ENCODE data around the gene ERFL. TPM values are rescaled to one million over a fixed set of nuclear protein-coding genes. Genes with fewer than 3 reads are reported as not detected.

ERFL gene
- total and polyA plus RNA-seq, 2 of the 8 experiments (the other 6 are each of a cell fraction or from before 2014, with no cell fraction given), result 0.12 TPM; not detected in 1

- no peak for TF ChIP-seq ASH2L (IDR thresholded peaks at IDR 0.05; ENCODE audit: low read length)
- TF ChIP-seq USF2 (IDR thresholded peaks at IDR 0.05; ENCODE audit: low read length), result no peak
- TF ChIP-seq SIN3A (conservative IDR thresholded peaks at IDR 0.05 in 1 of 2, IDR thresholded peaks at IDR 0.05 in 1 of 2; ENCODE audit: low read depth in 1 of 2, low read length in 2 of 2), result no peak
- TF ChIP-seq KDM1A (IDR thresholded peaks at IDR 0.05; ENCODE audit: borderline replicate concordance, low read length), result no peak
- TF ChIP-seq POU5F1 (IDR thresholded peaks at IDR 0.05; ENCODE audit: low read depth, low read length), result no peak
- no peak for TF ChIP-seq RFX5 (IDR thresholded peaks at IDR 0.05; ENCODE audit: borderline replicate concordance, low read depth, low read length)
- TF ChIP-seq CHD2 (IDR thresholded peaks at IDR 0.05; ENCODE audit: low read length), result no peak
- no peak for TF ChIP-seq BACH1 (IDR thresholded peaks at IDR 0.05; ENCODE audit: low read length)
Measured at GRCh38 chr19:41903193-41903953, 24.9 kb downstream of the ERFL start (continued).

All from H1 (cell line).